HG02610 (cell line): ENCODE data around the gene ZFP3.
"Not testable (repeated sequence)": the region's sequence is repeated elsewhere in the genome, so short reads cannot be mapped to it uniquely, and the experiment has no call there.

Experiments used
- ATAC-seq: cut with Tn5 transposase; IDR thresholded peaks from one replicate; pipeline ENCODE4 v1.9.1; 2021; ENCODE audit warnings: mild to moderate bottlenecking, moderate library complexity; ENCODE audit not compliant: unreplicated experiment

ZFP3 gene

DNA sequence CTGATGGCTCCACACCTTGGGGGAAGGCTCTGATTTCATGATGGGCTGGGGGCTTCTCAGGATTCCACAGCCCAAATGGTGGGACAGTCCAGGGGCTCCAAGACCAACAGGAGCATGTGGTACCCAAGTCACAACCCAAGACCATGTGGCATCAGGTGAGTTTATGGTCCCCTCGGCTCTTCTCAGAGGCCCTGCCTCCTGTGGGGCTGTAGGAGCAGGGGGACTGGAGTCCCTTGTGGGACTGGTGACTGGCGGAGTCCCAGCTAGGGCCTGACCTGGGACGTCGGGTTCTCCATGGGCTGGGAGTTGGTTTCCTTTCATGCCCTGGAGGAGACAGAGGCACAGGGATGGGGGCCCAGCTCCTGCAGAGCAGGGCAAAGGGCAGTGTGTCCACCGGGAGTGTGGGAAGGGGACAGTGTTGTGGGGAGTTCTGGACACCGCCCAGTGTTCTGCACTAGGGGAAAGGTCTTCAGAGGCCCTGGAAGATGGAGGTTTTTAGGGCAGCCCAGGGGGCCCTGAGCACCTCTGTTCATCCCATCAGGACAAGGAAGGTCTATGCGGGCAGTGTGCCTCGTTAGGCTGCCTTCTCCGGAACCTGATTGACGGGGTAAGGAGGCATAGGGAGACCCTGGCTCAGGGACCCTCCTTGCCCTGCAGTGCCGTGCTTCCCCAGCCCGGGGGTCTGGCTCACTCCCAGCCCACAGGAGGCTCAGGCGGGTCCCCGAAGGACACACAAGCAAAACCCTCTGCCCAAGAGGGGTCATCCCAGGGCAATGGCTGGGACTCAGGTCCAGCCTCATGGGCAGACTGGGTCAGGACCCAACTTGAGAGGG lies 58.5 kb downstream of the ZFP3 start:
- ATAC-seq, result not testable (repeated sequence)

DNA sequence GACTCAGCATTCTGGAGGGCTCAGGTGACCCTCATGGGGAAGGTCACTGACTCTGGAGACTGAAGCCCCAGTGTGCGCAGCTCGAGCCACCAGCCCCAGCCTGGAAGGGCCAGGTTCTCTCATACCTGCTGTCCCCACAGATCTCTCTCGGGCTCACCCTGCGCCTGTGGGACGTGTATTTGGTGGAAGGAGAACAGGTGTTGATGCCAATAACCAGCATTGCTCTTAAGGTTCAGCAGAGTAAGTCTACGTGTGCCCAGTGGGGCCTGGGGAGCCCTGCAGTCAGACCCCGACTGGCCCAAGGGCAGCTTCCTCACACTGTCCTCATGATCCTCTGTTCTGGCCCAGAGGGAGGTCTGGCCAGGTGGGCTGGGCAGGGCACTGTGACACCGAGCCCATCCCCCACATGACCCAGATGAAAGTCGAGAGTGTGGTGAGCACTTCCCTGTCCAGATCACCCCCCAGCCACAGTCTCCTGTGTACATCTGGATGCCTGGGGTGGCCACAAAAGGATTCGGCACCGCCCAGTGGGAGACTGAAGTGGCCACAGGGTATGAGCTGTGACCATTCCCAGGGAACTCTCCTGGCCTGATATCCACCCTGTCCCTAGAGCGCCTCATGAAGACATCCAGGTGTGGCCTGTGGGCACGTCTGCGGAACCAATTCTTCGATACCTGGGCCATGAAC lies 59.4 kb downstream of the ZFP3 start:
- ATAC-seq, result not testable (repeated sequence)

DNA sequence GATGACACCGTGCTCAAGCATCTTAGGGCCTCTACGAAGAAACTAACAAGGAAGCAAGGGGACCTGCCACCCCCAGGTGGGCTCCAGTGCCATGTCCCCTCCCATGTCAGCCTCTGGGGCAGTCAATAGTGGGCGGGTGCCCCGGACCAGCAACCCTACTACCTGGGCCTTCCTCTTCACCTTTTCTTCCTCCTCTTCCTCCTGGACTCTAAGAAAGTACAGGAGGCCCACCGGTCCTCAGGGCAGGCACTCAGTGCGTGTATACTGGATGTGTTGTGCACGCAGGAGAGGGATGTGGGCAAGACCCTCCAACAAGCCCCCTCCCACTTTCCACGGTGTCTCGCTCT lies 59.9 kb downstream of the ZFP3 start:
- not testable (repeated sequence) for ATAC-seq

DNA sequence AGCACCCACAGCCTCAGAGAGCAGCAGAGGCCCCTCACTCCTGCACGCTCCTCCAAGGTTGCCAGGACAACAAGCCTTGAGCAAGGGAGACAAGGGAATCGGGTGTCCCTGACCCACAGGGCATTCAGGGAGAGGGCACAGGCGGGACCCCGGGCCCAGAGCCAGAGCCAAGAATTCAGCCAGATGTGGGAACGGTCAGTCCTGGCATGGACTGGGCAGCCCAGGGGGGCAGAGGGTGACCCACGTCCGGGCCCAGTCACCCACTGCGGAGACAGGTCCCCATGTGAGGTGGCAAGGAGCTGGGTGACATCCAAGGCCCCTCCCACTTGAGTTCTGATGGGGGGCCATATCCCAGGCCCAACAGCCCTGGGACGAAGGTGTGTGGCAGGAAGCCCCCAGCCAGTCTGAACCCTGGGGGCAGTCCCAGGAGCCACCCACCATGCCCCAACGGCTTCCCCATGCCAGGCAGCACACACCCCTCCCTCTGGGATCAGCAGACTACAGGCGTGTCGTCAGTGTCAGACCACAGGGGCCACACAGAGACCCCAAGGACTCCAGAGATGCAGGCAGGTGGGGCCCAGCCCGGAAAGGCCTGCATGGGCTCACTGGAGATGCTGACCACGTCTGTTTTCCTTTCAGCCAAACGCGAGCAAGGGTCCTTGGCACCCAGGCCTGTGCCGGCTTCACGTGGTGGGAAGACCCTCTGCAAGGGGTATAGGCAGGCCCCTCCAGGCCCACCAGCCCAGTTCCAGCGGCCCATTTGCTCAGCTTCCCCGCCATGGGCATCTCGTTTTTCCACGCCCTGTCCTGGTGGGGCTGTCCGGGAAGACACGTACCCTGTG lies 60.6 kb downstream of the ZFP3 start:
- ATAC-seq, result no peak

DNA sequence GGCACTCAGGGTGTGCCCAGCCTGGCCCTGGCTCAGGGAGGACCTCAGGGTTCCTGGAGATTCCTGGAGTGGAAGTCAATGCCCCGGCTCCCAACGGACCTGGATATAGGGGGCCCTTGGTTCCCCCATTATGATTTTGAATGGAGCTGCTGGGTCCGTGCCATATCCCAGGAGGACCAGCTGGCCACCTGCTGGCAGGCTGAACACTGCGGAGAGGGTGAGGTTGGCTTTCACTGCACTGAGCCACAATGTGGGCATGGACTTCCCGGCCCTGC lies 61.1 kb downstream of the ZFP3 start:
- no peak for ATAC-seq

DNA sequence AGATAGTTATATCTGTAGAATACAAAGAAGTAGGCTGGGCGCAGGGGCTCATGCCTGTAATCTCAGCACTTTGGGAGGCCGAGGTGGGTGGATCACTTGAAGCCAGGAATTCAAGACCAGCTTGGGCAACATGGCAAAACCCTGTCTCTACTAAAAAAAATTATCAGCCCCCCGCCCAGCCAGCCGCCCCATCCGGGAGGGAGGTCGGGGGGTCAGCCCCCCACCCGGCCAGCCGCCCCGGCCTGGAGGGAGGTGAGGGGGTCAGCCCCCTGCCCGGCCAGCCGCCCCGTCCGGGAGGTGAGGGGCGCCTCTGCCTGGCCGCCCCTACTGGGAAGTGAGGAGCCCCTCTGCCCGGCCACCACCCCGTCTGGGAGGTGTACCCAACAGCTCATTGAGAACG lies 64.6 kb downstream of the ZFP3 start:
- not testable (repeated sequence) for ATAC-seq
